Pancreas (tissue), 10 donors: ENCODE results near the gene SHB. TPM values are rescaled to one million over a fixed set of nuclear protein-coding genes. Genes with fewer than 3 reads are reported as not detected.

Source experiments
- ATAC-seq, 4 donors: fragments of 200-7000 bp; cut with Tn5 transposase; one replicate each; pipeline versions ENCODE4 v1.8.0 to v1.9.1; 2020; ENCODE audit warnings: mild to moderate bottlenecking in 4 of 4, moderate library complexity in 4 of 4
- DNase-seq, 6 donors: peaks; one replicate each; pipeline ENCODE4 v3.0.0-alpha.2; 2020
- FAIRE-seq: peaks from 2 replicates; lab custom pipeline; 2012; peaks lifted over from hg19 to GRCh38; lab: Jason Lieb, UNC
- H3K27ac ChIP-seq, 4 donors: fragments of 200-600 bp; sonication (generic); 1 replicate in 3 of 4; 2 replicates in 1 of 4; pipeline versions ENCODE4 v1.5.0 to v1.8.0; 2020
- H3K27me3 ChIP-seq, 4 donors: fragments of 200-600 bp; one replicate each; pipeline ENCODE4 v1.8.0; 2021
- H3K36me3 ChIP-seq, 3 donors: fragments of 200-600 bp; sonication (generic) in 1 of 3; one replicate each; pipeline versions ENCODE4 v1.5.0 to v1.8.0; 2020 to 2021
- H3K4me1 ChIP-seq, 3 donors: fragments of 200-600 bp; one replicate each; pipeline ENCODE4 v1.8.0; 2021
- H3K4me3 ChIP-seq, 4 donors: fragments of 200-600 bp; sonication (generic) in 2 of 4; one replicate each; pipeline versions ENCODE4 v1.5.0 to v1.8.0; 2020 to 2021
- H3K9me3 ChIP-seq, 4 donors: fragments of 200-600 bp; one replicate each; pipeline ENCODE4 v1.8.0; 2021
- CTCF ChIP-seq, 4 donors: fragments of 200-600 bp; sonication (generic) in 3 of 4; IDR thresholded peaks; one replicate each; pipeline versions ENCODE4 v1.5.0 to v1.8.0; 2021; ENCODE audit warnings: antibody characterized with exemption in 4 of 4
- WGBS, 2 donors: extraction: QIAGEN DNeasy Blood & Tissue Kit; methylation state at CpG; one replicate each; pipeline ENCODE4 v1.1.7; 2013; 5-methylcytosine and 5-hydroxymethylcytosine counted together
- intact Hi-C, 3 donors: fragments of 100-400 bp; cut with DNase I; formaldehyde crosslinking; loops; one replicate each; pipeline versions ENCODE4 v1.11.1 to v1.14.2; 2022
- polyA plus RNA-seq, 2 donors: library from polyadenylated mRNA; stranded (reverse); fragments of 200-250 nt; gene quantifications; one replicate each; pipeline ENCODE4 v1.2.3, GENCODE V29; 2013
- total RNA-seq, 6 donors: library from RNA; stranded (reverse); fragmentation: NEBNext Ultra II Directional in 4 of 6; extraction: Animal tissue kit (Norgen Biotek cat#: 25700) in 4 of 6; gene quantifications; one replicate each; pipeline versions ENCODE4 v1.2.1 to v1.2.4, GENCODE V29; 2021 to 2023
- donor health status: healthy with polysubstance abuse.
- donor health status: DM: no; HTN: no; CAD: no; lungs with moderate emphysema.
- donor health status: DM: no; HTN: no; CAD: no.
- donor health status: control.
- donor health status: control.
- donor health status: Bipolar disorder and iron deficiency.
- donor health status: DM: yes; HTN: yes; CAD: no.
- donor health status: DM: no; HTN: no; CAD: no.
- donor health status: DM: no; HTN: no; CAD: no.
- donor health status: DM: yes; HTN: yes; CAD: no.

Gene SHB
- total and polyA plus RNA-seq, 8 donors, result 11.5 to 24.2 (median 19.2) TPM

- Histone ChIP-seq H3K36me3 (no peaks in the 10 kb centered on the region), H3K9me3 (no peaks in the 10 kb centered on the region), H3K4me1 (peaks cover 67 to 71% (median 69%) of the 10 kb centered on the region in 3 donors), H3K27me3 (no peaks in the 10 kb centered on the region), H3K27ac (peak overlapping the region; percentile 86 to 90 (median 88)), H3K4me3 (no peak overlapping the region)
- FAIRE-seq (no peak), DNase-seq (peak in 3 of 6 donors; percentile 27 to 47 (median 47)), ATAC-seq (no peak)
- intact Hi-C loops, result loop anchor here in 1 of 3 donors (10.0 kb wide), 1 partner anchor 50 kb away; no protein-coding TSS in a partner anchor
- 43 to 49% methylated on average over 2 of the region's 2 CpGs for WGBS, 2 donors
- TF ChIP-seq CTCF (IDR thresholded peaks at IDR 0.05), result no peak
Measured at GRCh38 chr9:37965116-37965515, 103.9 kb downstream of the SHB start.

- peaks cover 63 to 68% (median 65%) of the 10 kb centered on the region in 3 donors for H3K4me1 ChIP-seq
Measured at GRCh38 chr9:37964740-37965081, 104.3 kb downstream of the SHB start.

GRCh38 chr9:37963936-37964739 lies 104.9 kb downstream of the SHB start:
- TF ChIP-seq CTCF (IDR thresholded peaks at IDR 0.05), result no peak
- Histone ChIP-seq H3K27ac (peak overlapping the region; percentile 86 to 90 (median 88)), H3K27me3 (no peaks in the 10 kb centered on the region), H3K4me3 (peak overlapping the region in 1 of 4 donors; percentile 6), H3K36me3 (no peaks in the 10 kb centered on the region), H3K9me3 (no peaks in the 10 kb centered on the region), H3K4me1 (peaks cover 58 to 63% (median 60%) of the 10 kb centered on the region in 3 donors)
- WGBS, 2 donors, result 22% methylated on average over 15 of the region's 15 CpGs
- DNase-seq (peak; percentile 74 to 86 (median 82)), FAIRE-seq (no peak), ATAC-seq (peak; percentile 53 to 71 (median 62))
- intact Hi-C loops, result loop anchor here in 1 of 3 donors (10.0 kb wide), 1 partner anchor 51 kb away; no protein-coding TSS in a partner anchor

More at GRCh38 chr9:37964740-37965081, 104.3 kb downstream of the SHB start:
- Histone ChIP-seq H3K27me3 (no peaks in the 10 kb centered on the region), H3K36me3 (no peaks in the 10 kb centered on the region), H3K4me3 (no peak overlapping the region), H3K9me3 (no peaks in the 10 kb centered on the region), H3K27ac (peak overlapping the region; percentile 86 to 90 (median 88))
- FAIRE-seq (no peak), ATAC-seq (no peak), DNase-seq (peak in 2 of 6 donors; percentile 22 to 53)
- intact Hi-C loops, result loop anchor here in 1 of 3 donors (10.0 kb wide), 1 partner anchor 50 kb away; no protein-coding TSS in a partner anchor
- no peak for TF ChIP-seq CTCF (IDR thresholded peaks at IDR 0.05)
- 51 to 68% methylated on average over 4 to 5 of the region's 5 CpGs for WGBS, 2 donors

- FAIRE-seq (no peak), DNase-seq (peak in 1 of 6 donors; percentile 6), ATAC-seq (no peak)
- Histone ChIP-seq H3K27ac (peak overlapping the region in 1 of 4 donors; percentile 88), H3K9me3 (no peaks in the 10 kb centered on the region), H3K36me3 (no peaks in the 10 kb centered on the region), H3K4me3 (no peak overlapping the region), H3K4me1 (peaks cover 33 to 47% (median 40%) of the 10 kb centered on the region in 3 donors), H3K27me3 (no peaks in the 10 kb centered on the region)
- WGBS, 2 donors, result 81% methylated on average over 3 of the region's 3 CpGs
- intact Hi-C loops, result loop anchor here in 1 of 3 donors (10.0 kb wide), 1 partner anchor 53 kb away; no protein-coding TSS in a partner anchor
- no peak for TF ChIP-seq CTCF (IDR thresholded peaks at IDR 0.05)
Measured at GRCh38 chr9:37961351-37961750, 107.7 kb downstream of the SHB start.
